Germinal center (tissue), 1 donor: ENCODE data around the gene CD53.
"Not testable (repeated sequence)": the region's sequence is repeated elsewhere in the genome, so short reads cannot be mapped to it uniquely, and the experiment has no call there.

ENCODE experiments used
- DNase-seq: peaks from one replicate; pipeline ENCODE4 v3.0.0; 2012; ENCODE audit warnings: mixed read lengths, low spot score

The CD53 gene

DNA sequence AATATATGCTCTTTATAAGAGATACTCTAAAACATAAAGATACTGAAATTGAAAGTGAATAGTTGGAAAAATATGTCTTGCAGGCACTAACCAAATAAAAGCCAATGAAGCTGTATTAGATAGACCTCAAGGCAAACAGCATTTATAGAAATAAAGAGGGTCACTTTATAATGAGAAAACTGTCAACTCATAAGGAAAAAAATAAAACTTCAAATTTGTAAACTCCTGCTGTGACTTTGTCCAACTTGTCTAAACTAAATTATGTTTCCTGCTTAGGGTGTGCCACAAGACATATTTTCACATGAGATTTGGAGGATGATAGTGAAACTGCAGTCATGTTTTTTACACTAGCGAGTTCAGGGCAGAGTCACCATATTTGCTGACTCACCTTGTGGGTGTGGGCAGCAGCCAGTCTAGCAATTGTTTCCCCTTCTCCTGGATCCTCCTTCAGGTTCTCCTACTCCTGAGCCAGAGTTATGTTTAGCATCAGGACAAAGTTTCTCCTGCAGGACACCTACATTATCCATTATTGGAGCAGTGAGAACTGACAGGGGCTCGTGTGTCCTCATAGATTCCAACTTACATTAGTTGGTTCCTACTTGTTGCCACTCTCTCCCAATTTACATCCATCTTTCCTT lies 43.8 kb downstream of the CD53 start:
- no peak for DNase-seq

DNA sequence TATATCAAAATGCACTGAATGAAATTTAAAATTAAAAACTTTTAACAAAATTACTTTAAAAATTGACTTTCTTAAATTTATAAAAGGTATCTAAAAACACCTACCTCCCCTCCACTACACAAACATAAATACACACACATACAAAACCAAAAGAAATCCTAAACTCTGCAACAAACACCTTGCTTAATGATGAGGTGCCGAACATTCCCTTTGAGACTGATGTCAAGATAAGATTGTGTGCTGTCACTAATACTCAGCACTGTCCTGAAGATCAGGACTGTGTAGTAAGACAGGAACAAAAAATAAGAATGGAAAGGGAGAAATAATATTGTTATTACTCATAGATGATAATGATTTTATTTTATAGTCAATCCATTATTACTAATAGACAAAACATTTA lies 45.1 kb downstream of the CD53 start:
- DNase-seq = no peak

GRCh38 chr1:110921953-110922352 lies 49.0 kb downstream of the CD53 start:
- DNase-seq = no peak

GRCh38 chr1:110927484-110928075 lies 54.6 kb downstream of the CD53 start:
- DNase-seq = no peak

DNA sequence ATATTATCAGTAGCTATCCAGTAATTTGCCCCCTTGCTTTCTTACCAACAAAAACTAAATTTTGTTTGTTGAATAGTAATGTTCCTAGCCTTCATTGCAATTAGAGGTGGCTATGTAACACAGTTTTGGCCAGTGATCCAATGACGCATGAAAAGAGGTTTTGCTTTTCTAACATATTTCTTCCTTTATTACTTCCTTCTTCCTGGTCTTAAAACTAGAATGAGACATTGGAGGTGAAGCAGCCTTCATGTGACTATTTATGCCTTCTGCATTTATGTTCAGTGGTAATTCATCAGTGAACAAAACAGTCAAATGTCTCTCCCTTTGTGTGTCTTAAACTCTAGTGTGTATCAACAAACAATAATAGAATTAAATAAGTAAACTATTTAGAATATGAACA lies 55.2 kb downstream of the CD53 start:
- no peak for DNase-seq

GRCh38 chr1:110928904-110929303 lies 56.0 kb downstream of the CD53 start:
- DNase-seq = no peak

DNA sequence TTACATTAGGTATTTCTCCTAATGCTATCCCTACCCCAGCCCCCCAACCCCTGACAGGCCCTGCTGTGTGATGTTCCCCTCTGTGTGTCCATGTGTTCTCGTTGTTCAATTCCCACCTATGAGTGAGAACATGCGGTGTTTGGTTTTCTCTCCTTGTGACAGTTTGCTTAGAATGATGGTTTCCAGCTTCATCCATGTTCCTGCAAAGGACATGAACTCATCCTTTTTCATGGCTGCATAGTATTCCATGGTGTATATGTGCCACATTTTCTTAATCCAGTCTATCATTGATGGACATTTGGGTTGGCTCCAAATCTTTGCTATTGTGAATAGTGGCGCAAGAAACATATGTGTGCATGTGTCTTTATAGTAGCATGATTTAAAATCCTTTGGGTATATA lies 58.1 kb downstream of the CD53 start:
- DNase-seq = not testable (repeated sequence)

- DNase-seq = no peak
Observed at GRCh38 chr1:110936567-110936966, 63.6 kb downstream of the CD53 start.

GRCh38 chr1:110944806-110945205 lies 71.9 kb downstream of the CD53 start:
- DNase-seq = no peak

DNA sequence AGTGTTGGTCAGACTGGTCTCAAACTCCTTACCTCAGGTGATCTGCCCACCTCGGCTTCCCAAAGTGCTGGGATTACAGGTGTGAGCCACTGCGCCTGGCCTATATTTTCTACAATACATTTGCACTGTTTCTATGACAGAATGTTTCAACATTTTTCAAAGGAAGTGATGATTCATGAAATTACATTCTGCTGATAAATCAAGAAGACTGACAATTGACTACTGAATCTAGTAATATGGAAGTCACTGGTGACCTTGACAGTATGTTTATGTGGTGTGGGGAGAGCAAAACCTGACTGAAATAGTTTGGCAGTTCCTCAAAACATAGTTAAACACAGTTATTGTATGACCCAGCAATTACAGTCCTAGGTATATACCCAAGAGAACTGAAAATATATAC lies 72.7 kb downstream of the CD53 start:
- no peak for DNase-seq

GRCh38 chr1:110948038-110948810 lies 75.3 kb downstream of the CD53 start:
- DNase-seq = no peak
